ENCODE results near the gene SEMA6B. TPM values are rescaled to one million over a fixed set of nuclear protein-coding genes. Genes with fewer than 3 reads are reported as not detected.

Gene SEMA6B
- polyA plus RNA-seq, 1 experiment: 0.22 TPM

DNA sequence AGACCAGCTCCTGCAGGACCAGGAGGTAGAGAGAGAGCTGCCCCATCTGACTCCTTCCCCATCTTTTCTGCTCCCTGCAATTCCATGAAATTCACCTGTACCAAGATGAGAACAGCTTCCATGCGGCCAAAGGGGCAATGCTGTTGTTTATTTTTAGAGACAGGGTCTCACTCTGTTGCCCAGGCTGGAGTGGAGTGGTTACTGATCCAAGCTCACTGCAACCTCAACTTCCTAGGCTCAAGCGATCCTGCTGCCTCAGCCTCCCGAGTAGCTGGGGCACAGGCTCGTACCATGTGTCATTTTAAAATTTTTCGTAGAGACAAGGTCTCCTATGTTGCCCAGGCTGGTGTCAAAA is 37.6 kb downstream of the SEMA6B start:
- TF ChIP-seq, protein P1, sequence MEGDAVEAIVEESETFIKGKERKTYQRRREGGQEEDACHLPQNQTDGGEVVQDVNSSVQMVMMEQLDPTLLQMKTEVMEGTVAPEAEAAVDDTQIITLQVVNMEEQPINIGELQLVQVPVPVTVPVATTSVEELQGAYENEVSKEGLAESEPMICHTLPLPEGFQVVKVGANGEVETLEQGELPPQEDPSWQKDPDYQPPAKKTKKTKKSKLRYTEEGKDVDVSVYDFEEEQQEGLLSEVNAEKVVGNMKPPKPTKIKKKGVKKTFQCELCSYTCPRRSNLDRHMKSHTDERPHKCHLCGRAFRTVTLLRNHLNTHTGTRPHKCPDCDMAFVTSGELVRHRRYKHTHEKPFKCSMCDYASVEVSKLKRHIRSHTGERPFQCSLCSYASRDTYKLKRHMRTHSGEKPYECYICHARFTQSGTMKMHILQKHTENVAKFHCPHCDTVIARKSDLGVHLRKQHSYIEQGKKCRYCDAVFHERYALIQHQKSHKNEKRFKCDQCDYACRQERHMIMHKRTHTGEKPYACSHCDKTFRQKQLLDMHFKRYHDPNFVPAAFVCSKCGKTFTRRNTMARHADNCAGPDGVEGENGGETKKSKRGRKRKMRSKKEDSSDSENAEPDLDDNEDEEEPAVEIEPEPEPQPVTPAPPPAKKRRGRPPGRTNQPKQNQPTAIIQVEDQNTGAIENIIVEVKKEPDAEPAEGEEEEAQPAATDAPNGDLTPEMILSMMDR (IDR thresholded peaks at IDR 0.05; ENCODE audit: insufficient read depth, low read depth, low read length): no peak
- CTCF ChIA-PET: interaction anchor here (0.6 to 6.5 kb wide), 4 partner anchors 13 to 245 kb away, joined by 3 to 84 read pairs (median 4); partner anchors contain the start of genes LRG1 and PLIN5
- H3K27me3 ChIP-seq (ENCODE audit: control insufficient read depth, insufficient read depth, low read length): peaks cover 1% of the 10 kb centered on the region
- H3K4me3 ChIP-seq (ENCODE audit: low read depth, low read length): no peak overlapping the region
- POLR2A ChIA-PET: no interaction called here
- DNase-seq (ENCODE audit: low read depth): no peak
- H3K36me3 ChIP-seq (ENCODE audit: control insufficient read depth, insufficient read depth, low read length): no peaks in the 10 kb centered on the region

DNA sequence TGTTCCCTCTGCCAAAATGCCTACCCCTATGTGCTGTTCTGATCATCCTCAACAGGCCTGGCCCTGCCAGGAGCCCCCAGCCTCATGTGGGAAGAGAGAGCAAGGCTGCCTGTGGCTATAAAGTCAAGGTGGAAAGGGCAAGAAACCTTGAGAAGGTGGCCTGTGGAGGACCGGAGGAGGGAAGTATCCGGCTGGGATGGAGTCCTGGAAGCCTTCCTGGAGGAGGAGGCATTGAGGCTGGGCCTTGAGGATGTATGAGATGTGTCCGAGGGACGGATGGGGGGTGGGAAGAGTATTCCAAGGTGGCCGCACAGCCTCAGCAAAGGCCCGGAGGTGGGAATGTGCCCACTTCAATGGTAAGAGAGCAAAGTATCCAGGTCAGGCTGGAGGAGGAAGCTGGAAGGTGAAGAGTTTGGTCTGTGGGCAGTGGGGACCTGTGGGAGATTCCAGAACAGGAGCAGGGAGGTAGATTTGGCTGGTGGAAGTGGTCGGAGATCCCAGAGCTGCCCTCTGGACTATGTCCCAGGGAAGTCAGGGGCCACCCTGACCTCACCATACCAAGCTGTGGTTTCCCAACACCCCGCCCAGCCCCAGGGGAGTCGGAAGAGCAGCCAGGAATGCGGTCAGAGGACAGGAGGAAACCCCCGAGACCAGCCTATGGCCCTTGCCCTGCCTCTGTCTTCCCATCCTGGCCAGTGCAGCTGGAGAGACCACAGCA is 38.2 kb downstream of the SEMA6B start:
- no peak for DNase-seq (ENCODE audit: low read depth)
- TF ChIP-seq, protein P1 (IDR thresholded peaks at IDR 0.05; ENCODE audit: insufficient read depth, low read depth, low read length): no peak
- peaks cover 1% of the 10 kb centered on the region for H3K27me3 ChIP-seq (ENCODE audit: control insufficient read depth, insufficient read depth, low read length)
- H3K4me3 ChIP-seq (ENCODE audit: low read depth, low read length): no peak overlapping the region
- H3K36me3 ChIP-seq (ENCODE audit: control insufficient read depth, insufficient read depth, low read length): no peaks in the 10 kb centered on the region
- ChIA-PET POLR2A (no interaction called here), CTCF (interaction anchor here (0.6 to 6.5 kb wide), 4 partner anchors 13 to 244 kb away, joined by 3 to 84 read pairs (median 4); partner anchors contain the start of genes LRG1 and PLIN5)

DNA sequence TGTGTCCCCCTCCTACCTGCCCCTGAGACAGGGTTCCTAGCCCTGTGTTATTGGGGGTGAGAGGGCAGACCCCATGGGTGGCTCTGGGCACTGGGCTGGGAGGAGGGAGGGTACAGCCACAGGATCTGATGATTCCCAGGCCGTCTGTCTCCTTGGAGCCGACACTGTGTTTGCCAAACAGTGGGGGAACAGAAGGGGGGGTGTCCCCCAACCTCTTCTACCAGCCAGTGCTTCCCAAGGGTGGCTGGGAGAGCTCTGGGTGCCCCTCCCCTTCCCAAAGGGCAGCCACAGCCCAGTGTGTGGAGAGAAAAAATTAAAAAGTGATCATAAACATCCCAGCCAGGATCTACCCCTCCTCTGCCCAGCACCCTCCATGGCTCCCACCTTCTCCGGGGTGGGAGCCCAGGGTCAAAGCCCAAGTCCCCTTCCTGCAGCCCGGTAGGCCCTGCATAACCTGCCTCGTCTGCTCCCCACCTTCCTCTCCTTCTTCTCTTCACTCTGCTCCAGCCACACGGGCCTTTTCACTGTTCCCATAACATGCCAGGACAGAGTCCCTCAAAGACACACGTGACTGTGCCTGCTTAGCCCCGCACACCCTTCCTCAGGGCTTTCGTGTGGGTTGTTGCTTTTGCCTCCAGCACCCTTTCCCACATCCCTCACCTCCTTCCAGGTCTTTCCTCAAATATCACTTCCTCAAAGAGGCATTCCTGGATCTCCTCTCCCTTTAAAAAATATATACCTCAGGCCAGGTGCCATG is 39.8 kb downstream of the SEMA6B start:
- TF ChIP-seq, protein P1 (IDR thresholded peaks at IDR 0.05; ENCODE audit: insufficient read depth, low read depth, low read length): no peak
- peaks cover 1% of the 10 kb centered on the region; the same call in 1 of the 2 replicates for H3K27me3 ChIP-seq (ENCODE audit: control insufficient read depth, insufficient read depth, low read length)
- H3K4me3 ChIP-seq (ENCODE audit: low read depth, low read length): no peak overlapping the region
- ChIA-PET CTCF (no interaction called here), POLR2A (no interaction called here)
- DNase-seq (ENCODE audit: low read depth): no peak
- H3K36me3 ChIP-seq (ENCODE audit: control insufficient read depth, insufficient read depth, low read length): no peaks in the 10 kb centered on the region

DNA sequence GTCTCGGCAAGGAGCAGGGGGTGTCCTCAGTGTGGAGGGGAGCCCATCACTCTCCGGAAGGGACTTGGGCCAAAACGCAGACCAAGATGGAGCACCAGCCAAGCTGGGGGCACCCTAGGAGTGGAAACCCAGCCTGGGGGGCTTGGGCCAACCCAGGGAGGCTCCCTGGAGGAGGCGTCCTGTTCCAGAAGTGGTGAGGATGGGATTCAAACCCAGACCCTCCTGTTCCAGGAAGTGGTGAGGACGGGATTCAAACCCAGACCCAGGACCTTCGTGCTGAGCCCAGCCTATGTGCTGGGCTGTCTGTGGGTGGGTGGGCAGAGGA is 40.4 kb downstream of the SEMA6B start:
- no peaks in the 10 kb centered on the region for H3K36me3 ChIP-seq (ENCODE audit: control insufficient read depth, insufficient read depth, low read length)
- H3K27me3 ChIP-seq (ENCODE audit: control insufficient read depth, insufficient read depth, low read length): peaks cover 1% of the 10 kb centered on the region; the same call in 1 of the 2 replicates
- POLR2A ChIA-PET: no interaction called here
- CTCF ChIA-PET: no interaction called here
- no peak overlapping the region for H3K4me3 ChIP-seq (ENCODE audit: low read depth, low read length)
- no peak for DNase-seq (ENCODE audit: low read depth)
- TF ChIP-seq, protein P1 (IDR thresholded peaks at IDR 0.05; ENCODE audit: insufficient read depth, low read depth, low read length): no peak

DNA sequence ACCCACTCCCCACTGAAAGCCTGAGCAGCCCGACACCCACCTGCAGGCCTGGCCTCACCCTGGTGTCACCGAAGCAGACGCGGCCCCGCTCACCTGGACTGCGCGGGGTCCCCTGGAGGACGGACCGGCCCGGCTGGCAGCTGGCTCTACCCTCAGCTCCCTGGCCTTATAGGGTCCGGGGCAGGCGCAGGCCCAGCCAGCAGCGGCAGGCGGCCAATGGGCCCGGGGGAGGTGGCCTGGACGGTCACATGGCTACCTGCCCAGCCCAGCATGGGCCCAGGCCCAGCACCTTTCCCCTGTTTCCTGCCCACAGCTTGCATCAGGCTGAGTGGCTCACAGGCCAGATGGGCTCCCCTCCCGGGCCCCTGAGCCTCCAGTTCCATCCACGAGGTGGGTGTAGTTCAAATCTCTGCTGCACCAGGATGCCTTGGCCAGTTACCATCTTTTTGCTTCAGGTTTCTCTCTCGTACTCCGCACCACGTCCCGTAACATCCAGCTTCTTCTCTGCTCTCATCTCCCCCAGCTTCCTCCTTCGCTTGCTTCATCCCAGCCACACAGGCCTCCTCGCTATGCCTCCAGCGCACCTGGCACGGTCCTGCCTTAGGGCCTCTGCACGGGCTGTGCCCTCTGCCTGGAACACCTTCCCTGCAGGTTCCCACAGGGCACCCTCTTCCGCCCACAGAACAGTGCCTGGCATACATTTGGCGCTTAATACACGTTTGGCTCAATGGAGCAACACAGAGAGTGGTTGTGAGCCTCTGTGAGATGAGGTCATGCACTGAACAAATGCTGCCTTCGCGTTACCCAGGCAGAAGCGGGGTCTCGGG is 40.9 kb downstream of the SEMA6B start, which contains the start of gene PLIN4:
TSS of gene PLIN4 (minus strand) at position 142 of the 827 bp plus-strand sequence. CDS start 214 bp downstream, outside the sequence.
- TF ChIP-seq, protein P1 (IDR thresholded peaks at IDR 0.05; ENCODE audit: insufficient read depth, low read depth, low read length): no peak
- ChIA-PET CTCF (no interaction called here), POLR2A (no interaction called here)
- Histone ChIP-seq H3K36me3 (ENCODE audit: control insufficient read depth, insufficient read depth, low read length) (no peaks in the 10 kb centered on the region), H3K27me3 (ENCODE audit: control insufficient read depth, insufficient read depth, low read length) (peaks cover 1% of the 10 kb centered on the region; the same call in 1 of the 2 replicates), H3K4me3 (ENCODE audit: low read depth, low read length) (no peak within 1 kb of the TSS)
- DNase-seq (ENCODE audit: low read depth): no peak
